Keratinocyte (primary cell): ENCODE results near the gene USP4.

ENCODE experiments used
- CTCF ChIP-seq, 3 experiments: IDR thresholded peaks in 1 of 3; conservative IDR thresholded peaks in 1 of 3; optimal IDR thresholded peaks in 1 of 3; 2 replicates in 2 of 3; 3 replicates in 1 of 3; pipeline versions ENCODE3 to v1.5.1; 2011; ENCODE audit warnings: low read length in 3 of 3, mild to moderate bottlenecking in 3 of 3, moderate library complexity in 2 of 3, control low read depth in 1 of 3, inconsistent platforms in 1 of 3; ENCODE audit not compliant: insufficient read depth in 2 of 3; ENCODE audit errors: extremely low read depth in 1 of 3
- EZH2 ChIP-seq: IDR thresholded peaks from one replicate; pipeline ENCODE4 v1.6.1; 2012; ENCODE audit warnings: inconsistent platforms, mild to moderate bottlenecking, low read length, moderate library complexity

- TF ChIP-seq CTCF (optimal IDR thresholded peaks at IDR 0.05 in 1 of 3, IDR thresholded peaks at IDR 0.05 in 1 of 3, conservative IDR thresholded peaks at IDR 0.05 in 1 of 3; ENCODE audit: extremely low read depth in 1 of 3, insufficient read depth in 2 of 3, low read length in 3 of 3) (no peak), EZH2 (no peak)
These were observed 45.8 kb upstream of the USP4 start for GRCh38 chr3:49385617-49386016.
